ENCODE measurements around the gene TEX101.
"Not testable (repeated sequence)": the region's sequence is repeated elsewhere in the genome, so short reads cannot be mapped to it uniquely, and the experiment has no call there.

Gene TEX101

GRCh38 chr19:43414554-43414953 lies at the start of gene TEX101:
TSS of gene TEX101 (plus strand) at chr19:43414890. CDS start at chr19:43415920, 1,030 bp downstream.
- no peak for DNase-seq (ENCODE audit: low read depth in 2 of 2)

- not testable (repeated sequence) for DNase-seq (ENCODE audit: low read depth in 2 of 2)
Measured at GRCh38 chr19:43365677-43366076, 49.0 kb upstream of the TEX101 start.

GRCh38 chr19:43367822-43368221 lies 46.9 kb upstream of the TEX101 start:
- DNase-seq (ENCODE audit: low read depth in 2 of 2): no peak

- DNase-seq (ENCODE audit: low read depth in 2 of 2): not testable (repeated sequence)
Measured at GRCh38 chr19:43368897-43369296, 45.8 kb upstream of the TEX101 start.

GRCh38 chr19:43371909-43372308 lies 42.8 kb upstream of the TEX101 start:
- no peak for DNase-seq (ENCODE audit: low read depth in 2 of 2)

- no peak for DNase-seq (ENCODE audit: low read depth in 2 of 2)
Measured at GRCh38 chr19:43372462-43372861, 42.2 kb upstream of the TEX101 start.

- DNase-seq (ENCODE audit: low read depth in 2 of 2): not testable (repeated sequence)
Measured at GRCh38 chr19:43377624-43378023, 37.1 kb upstream of the TEX101 start.

GRCh38 chr19:43380008-43380407 lies 34.7 kb upstream of the TEX101 start:
- no peak for DNase-seq (ENCODE audit: low read depth in 2 of 2)

GRCh38 chr19:43380771-43381386 lies 33.8 kb upstream of the TEX101 start:
- DNase-seq (ENCODE audit: low read depth in 2 of 2): no peak

GRCh38 chr19:43382586-43383216 lies 32.0 kb upstream of the TEX101 start:
- DNase-seq (ENCODE audit: low read depth in 2 of 2): not testable (repeated sequence)

GRCh38 chr19:43383254-43383653 lies 31.4 kb upstream of the TEX101 start:
- not testable (repeated sequence) for DNase-seq (ENCODE audit: low read depth in 2 of 2)

- DNase-seq (ENCODE audit: low read depth in 2 of 2): not testable (repeated sequence)
Measured at GRCh38 chr19:43383759-43384158, 30.9 kb upstream of the TEX101 start.

GRCh38 chr19:43390903-43391551 lies 23.7 kb upstream of the TEX101 start:
- DNase-seq (ENCODE audit: low read depth in 2 of 2): not testable (repeated sequence)

GRCh38 chr19:43391552-43391935 lies 23.1 kb upstream of the TEX101 start:
- DNase-seq (ENCODE audit: low read depth in 2 of 2): not testable (repeated sequence)

GRCh38 chr19:43393501-43393900 lies 21.2 kb upstream of the TEX101 start:
- DNase-seq (ENCODE audit: low read depth in 2 of 2): not testable (repeated sequence)

GRCh38 chr19:43395561-43395960 lies 19.1 kb upstream of the TEX101 start:
- DNase-seq (ENCODE audit: low read depth in 2 of 2): no peak

- DNase-seq (ENCODE audit: low read depth in 2 of 2): no peak
Measured at GRCh38 chr19:43406297-43406696, 8.4 kb upstream of the TEX101 start.

GRCh38 chr19:43407416-43408005 lies 7.2 kb upstream of the TEX101 start:
- DNase-seq (ENCODE audit: low read depth in 2 of 2): no peak

GRCh38 chr19:43408043-43408442 lies 6.6 kb upstream of the TEX101 start:
- DNase-seq (ENCODE audit: low read depth in 2 of 2): no peak

GRCh38 chr19:43409415-43409814 lies 5.3 kb upstream of the TEX101 start:
- DNase-seq (ENCODE audit: low read depth in 2 of 2): no peak

- DNase-seq (ENCODE audit: low read depth in 2 of 2): no peak
Measured at GRCh38 chr19:43412441-43412840, 2.2 kb upstream of the TEX101 start.

GRCh38 chr19:43416951-43417623 lies 2.4 kb downstream of the TEX101 start:
- DNase-seq (ENCODE audit: low read depth in 2 of 2): no peak
